ENCODE measurements around the gene ABCC11.

DNA sequence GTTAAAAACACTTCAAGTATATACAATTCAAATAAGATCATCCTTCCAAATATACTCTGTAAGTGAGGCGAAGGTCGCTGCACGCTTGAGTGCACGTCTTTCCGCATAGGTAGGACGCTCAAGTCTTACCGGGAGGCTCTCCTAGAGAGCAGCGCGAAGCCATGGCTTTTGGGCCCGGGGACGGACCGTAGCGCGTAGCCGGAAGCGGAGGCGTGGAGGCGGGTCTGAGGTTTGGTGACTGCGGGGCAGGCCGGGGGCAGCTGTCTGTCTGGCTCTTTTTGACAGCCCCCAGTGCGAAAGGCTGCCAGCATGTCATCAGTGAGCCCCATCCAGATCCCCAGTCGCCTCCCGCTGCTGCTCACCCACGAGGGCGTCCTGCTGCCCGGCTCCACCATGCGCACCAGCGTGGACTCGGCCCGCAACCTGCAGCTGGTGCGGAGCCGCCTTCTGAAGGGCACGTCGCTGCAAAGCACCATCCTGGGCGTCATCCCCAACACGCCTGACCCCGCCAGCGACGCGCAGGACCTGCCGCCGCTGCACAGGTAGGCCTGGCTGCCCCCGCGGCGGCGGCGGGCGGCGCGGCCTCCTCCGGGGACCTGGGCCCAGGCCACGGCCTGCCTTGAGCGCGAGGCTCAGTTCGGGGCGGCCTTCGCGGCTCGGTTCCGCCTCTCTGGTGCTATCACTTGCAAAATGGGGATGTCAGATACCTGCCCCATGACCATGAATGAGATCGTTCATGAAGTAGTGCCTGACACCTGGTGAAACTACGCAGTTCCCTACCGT is 3.1 kb downstream of the ABCC11 start, which contains the start of gene LONP2:
- TF ChIP-seq SIN3A (IDR thresholded peaks at IDR 0.05; ENCODE audit: borderline replicate concordance, insufficient read depth, low read length): no peak
- TF ChIP-seq, protein P1, sequence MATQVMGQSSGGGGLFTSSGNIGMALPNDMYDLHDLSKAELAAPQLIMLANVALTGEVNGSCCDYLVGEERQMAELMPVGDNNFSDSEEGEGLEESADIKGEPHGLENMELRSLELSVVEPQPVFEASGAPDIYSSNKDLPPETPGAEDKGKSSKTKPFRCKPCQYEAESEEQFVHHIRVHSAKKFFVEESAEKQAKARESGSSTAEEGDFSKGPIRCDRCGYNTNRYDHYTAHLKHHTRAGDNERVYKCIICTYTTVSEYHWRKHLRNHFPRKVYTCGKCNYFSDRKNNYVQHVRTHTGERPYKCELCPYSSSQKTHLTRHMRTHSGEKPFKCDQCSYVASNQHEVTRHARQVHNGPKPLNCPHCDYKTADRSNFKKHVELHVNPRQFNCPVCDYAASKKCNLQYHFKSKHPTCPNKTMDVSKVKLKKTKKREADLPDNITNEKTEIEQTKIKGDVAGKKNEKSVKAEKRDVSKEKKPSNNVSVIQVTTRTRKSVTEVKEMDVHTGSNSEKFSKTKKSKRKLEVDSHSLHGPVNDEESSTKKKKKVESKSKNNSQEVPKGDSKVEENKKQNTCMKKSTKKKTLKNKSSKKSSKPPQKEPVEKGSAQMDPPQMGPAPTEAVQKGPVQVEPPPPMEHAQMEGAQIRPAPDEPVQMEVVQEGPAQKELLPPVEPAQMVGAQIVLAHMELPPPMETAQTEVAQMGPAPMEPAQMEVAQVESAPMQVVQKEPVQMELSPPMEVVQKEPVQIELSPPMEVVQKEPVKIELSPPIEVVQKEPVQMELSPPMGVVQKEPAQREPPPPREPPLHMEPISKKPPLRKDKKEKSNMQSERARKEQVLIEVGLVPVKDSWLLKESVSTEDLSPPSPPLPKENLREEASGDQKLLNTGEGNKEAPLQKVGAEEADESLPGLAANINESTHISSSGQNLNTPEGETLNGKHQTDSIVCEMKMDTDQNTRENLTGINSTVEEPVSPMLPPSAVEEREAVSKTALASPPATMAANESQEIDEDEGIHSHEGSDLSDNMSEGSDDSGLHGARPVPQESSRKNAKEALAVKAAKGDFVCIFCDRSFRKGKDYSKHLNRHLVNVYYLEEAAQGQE (IDR thresholded peaks at IDR 0.05; ENCODE audit: insufficient read depth in 1 of 2, low read depth in 2 of 2, low read length in 2 of 2): 0 out of 4 replicates have a peak, but pooled peaks of 1 of the 2 experiments have one; percentile 44
- TF ChIP-seq POLR2AphosphoS5 (IDR thresholded peaks at IDR 0.05; ENCODE audit: low read depth, low read length): peak; percentile 61

Data from PFSK-1 (cell line).